Measurements from ENCODE around the gene FLT1. TPM values are rescaled to one million over a fixed set of nuclear protein-coding genes. Genes with fewer than 3 reads are reported as not detected.

FLT1 gene
- total RNA-seq, 1 experiment from 2014 or later: not detected

DNA sequence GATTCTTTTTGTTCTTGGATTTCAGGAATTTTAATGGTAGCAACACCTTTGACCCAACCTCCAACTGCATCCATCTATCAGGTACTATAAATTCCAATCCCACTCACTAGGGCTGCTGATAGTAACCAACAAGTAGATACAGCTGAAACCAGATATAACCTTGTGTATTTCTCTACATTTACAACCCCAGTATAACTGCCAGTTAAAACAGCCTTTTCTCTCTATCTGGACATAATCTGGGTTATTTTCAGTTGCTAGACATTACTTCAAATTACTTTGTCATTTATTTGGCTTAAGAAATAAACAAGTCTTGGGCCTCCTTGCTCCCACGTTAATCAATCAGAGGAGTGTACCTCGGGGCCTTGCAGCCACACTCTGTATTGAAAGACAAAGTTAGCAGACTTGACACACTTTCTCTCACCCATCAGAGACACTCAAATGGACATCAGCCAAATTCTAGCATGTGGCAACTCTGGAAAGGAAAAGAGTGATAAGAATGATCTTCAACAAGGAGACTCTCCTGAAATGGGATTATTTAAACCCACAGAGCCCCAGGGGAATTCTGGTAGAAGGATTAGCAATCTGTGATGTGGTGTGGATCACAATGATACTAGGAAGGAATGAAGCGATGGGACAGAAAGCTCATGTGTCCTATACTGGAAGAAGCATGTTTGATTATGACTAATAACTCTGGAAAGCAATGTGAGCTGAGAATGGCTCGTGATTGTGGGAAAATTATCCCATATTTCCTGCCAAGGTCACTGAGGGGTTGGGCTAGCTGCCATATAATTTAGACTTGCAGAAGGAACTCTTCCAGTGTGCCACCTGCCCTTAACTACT is 157.5 kb downstream of the FLT1 start:
- H3K4me3 ChIP-seq: no peak overlapping the region
- no peaks in the 10 kb centered on the region for H3K9me2 ChIP-seq (ENCODE audit: insufficient read depth)
- no peak overlapping the region for H2AFZ ChIP-seq
- H3K9me3 ChIP-seq (ENCODE audit: insufficient read depth, low read depth): no peaks in the 10 kb centered on the region
- H3K79me2 ChIP-seq (ENCODE audit: low read depth): no peaks in the 10 kb centered on the region
- H4K20me1 ChIP-seq (ENCODE audit: insufficient read depth): no peaks in the 10 kb centered on the region; the same call in 1 of the 2 replicates
- TF ChIP-seq EZH2 (IDR thresholded peaks at IDR 0.05; ENCODE audit: low read depth): no peak
- TF ChIP-seq, protein P1, sequence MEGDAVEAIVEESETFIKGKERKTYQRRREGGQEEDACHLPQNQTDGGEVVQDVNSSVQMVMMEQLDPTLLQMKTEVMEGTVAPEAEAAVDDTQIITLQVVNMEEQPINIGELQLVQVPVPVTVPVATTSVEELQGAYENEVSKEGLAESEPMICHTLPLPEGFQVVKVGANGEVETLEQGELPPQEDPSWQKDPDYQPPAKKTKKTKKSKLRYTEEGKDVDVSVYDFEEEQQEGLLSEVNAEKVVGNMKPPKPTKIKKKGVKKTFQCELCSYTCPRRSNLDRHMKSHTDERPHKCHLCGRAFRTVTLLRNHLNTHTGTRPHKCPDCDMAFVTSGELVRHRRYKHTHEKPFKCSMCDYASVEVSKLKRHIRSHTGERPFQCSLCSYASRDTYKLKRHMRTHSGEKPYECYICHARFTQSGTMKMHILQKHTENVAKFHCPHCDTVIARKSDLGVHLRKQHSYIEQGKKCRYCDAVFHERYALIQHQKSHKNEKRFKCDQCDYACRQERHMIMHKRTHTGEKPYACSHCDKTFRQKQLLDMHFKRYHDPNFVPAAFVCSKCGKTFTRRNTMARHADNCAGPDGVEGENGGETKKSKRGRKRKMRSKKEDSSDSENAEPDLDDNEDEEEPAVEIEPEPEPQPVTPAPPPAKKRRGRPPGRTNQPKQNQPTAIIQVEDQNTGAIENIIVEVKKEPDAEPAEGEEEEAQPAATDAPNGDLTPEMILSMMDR (conservative IDR thresholded peaks at IDR 0.05): no peak
- no peak for DNase-seq
- BruUV-seq (replicated peaks): no TSS peak
- H3K4me2 ChIP-seq: no peak overlapping the region
- CTCF ChIA-PET: no interaction called here
- no peak overlapping the region for H3K27ac ChIP-seq
- POLR2A ChIA-PET (ENCODE audit: unreplicated experiment): no interaction called here
- H3K4me1 ChIP-seq (replicated peaks; ENCODE audit: insufficient read depth): no peaks in the 10 kb centered on the region
- H3K36me3 ChIP-seq (ENCODE audit: low read depth): no peaks in the 10 kb centered on the region
- no peaks in the 10 kb centered on the region for H3F3A ChIP-seq (ENCODE audit: insufficient read depth, low read depth)
- H3K27me3 ChIP-seq (ENCODE audit: insufficient read depth, low read depth): peaks cover 87% of the 10 kb centered on the region
- intact Hi-C loops (cut with micrococcal nuclease; ENCODE audit: unreplicated experiment): no loop called here

DNA sequence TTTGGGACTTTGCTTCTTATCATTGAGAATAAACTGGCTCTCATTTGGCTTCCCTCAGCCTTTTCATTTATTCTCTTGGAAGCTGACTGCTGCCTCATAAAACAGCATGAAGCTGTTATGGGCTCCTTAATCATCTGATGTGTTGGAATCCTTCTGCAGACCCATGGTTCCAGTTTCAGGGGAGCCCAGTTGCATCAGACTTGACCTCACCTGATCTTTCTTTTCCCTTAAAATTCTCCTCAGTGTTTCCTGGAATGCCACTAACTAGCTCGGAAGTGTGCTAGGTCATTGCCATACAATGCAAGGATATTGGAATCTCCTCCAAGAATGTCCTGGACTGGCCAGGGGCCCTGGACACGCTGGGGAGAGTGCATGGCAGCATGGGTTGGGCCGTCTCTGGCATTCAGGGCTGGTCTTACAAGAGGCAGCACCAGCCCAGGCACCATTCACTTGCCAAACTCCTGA is 158.7 kb downstream of the FLT1 start:
- ChIA-PET POLR2A (ENCODE audit: unreplicated experiment) (no interaction called here), CTCF (no interaction called here)
- no peak overlapping the region for H3K4me2 ChIP-seq
- H3F3A ChIP-seq (ENCODE audit: insufficient read depth, low read depth): no peaks in the 10 kb centered on the region
- H3K36me3 ChIP-seq (ENCODE audit: low read depth): no peaks in the 10 kb centered on the region
- H3K27ac ChIP-seq: no peak overlapping the region
- H2AFZ ChIP-seq: no peak overlapping the region
- intact Hi-C loops (cut with micrococcal nuclease; ENCODE audit: unreplicated experiment): no loop called here
- no peaks in the 10 kb centered on the region for H3K9me2 ChIP-seq (ENCODE audit: insufficient read depth)
- no peaks in the 10 kb centered on the region for H3K4me1 ChIP-seq (replicated peaks; ENCODE audit: insufficient read depth)
- H3K4me3 ChIP-seq: no peak overlapping the region
- TF ChIP-seq EZH2 (IDR thresholded peaks at IDR 0.05; ENCODE audit: low read depth): no peak
- TF ChIP-seq, protein P1 (conservative IDR thresholded peaks at IDR 0.05): no peak
- no peaks in the 10 kb centered on the region for H3K9me3 ChIP-seq (ENCODE audit: insufficient read depth, low read depth)
- no peaks in the 10 kb centered on the region for H3K79me2 ChIP-seq (ENCODE audit: low read depth)
- BruUV-seq (replicated peaks): no TSS peak
- peaks cover 79% of the 10 kb centered on the region for H3K27me3 ChIP-seq (ENCODE audit: insufficient read depth, low read depth)
- H4K20me1 ChIP-seq (ENCODE audit: insufficient read depth): no peaks in the 10 kb centered on the region; the same call in 1 of the 2 replicates
- no peak for DNase-seq

DNA sequence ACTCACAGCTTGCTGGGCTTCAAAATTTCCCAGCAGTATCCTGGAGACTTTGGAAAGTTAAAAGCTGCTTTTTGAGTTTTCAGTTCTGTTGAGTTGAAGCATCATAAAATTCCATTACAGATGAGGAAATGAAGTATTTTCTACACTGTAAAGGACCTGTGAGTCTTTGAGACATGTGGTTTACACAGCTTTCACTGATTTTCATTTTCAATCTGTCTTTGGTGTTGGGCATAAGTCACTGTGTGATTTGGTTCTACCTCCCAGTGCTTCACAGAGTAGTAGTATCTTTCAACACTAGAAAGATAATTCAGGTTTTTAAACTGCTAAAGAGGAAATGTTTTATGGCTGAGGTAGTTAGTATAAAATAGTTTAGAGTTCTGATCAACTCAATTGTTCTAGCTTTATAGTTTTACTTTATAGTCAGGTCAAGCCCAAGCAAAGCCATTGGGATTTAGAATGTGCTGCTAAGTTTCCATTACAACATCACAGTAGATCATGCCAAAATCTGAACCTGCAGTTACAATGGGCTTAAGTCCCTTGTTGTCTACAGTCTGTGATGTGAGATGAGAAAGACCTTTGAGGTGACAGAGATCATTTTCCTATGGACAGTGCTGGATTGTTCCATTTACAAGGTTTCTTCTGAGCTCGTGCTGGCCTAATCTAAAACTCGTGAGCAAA is 161.6 kb downstream of the FLT1 start:
- Histone ChIP-seq H3K4me2 (no peak overlapping the region), H4K20me1 (ENCODE audit: insufficient read depth) (no peaks in the 10 kb centered on the region; the same call in 1 of the 2 replicates), H3K9me3 (ENCODE audit: insufficient read depth, low read depth) (no peaks in the 10 kb centered on the region), H3K79me2 (ENCODE audit: low read depth) (no peaks in the 10 kb centered on the region), H3K4me1 (replicated peaks; ENCODE audit: insufficient read depth) (no peaks in the 10 kb centered on the region), H2AFZ (no peak overlapping the region), H3K9me2 (ENCODE audit: insufficient read depth) (no peaks in the 10 kb centered on the region), H3F3A (ENCODE audit: insufficient read depth, low read depth) (no peaks in the 10 kb centered on the region), H3K36me3 (ENCODE audit: low read depth) (no peaks in the 10 kb centered on the region), H3K27ac (no peak overlapping the region), H3K27me3 (ENCODE audit: insufficient read depth, low read depth) (peaks cover 76% of the 10 kb centered on the region), H3K4me3 (no peak overlapping the region)
- intact Hi-C loops (cut with micrococcal nuclease; ENCODE audit: unreplicated experiment): no loop called here
- POLR2A ChIA-PET (ENCODE audit: unreplicated experiment): no interaction called here
- CTCF ChIA-PET: no interaction called here
- no peak for TF ChIP-seq EZH2 (IDR thresholded peaks at IDR 0.05; ENCODE audit: low read depth)
- TF ChIP-seq, protein P1 (conservative IDR thresholded peaks at IDR 0.05): no peak
- no peak for DNase-seq
- no TSS peak for BruUV-seq (replicated peaks)
